ENCODE data around the gene LRRC10B.

GRCh38 chr11:61507962-61508861 lies at the start of gene LRRC10B:
- no peak for TF ChIP-seq POLR2A (IDR thresholded peaks at IDR 0.05)
- TF ChIP-seq, protein P1, sequence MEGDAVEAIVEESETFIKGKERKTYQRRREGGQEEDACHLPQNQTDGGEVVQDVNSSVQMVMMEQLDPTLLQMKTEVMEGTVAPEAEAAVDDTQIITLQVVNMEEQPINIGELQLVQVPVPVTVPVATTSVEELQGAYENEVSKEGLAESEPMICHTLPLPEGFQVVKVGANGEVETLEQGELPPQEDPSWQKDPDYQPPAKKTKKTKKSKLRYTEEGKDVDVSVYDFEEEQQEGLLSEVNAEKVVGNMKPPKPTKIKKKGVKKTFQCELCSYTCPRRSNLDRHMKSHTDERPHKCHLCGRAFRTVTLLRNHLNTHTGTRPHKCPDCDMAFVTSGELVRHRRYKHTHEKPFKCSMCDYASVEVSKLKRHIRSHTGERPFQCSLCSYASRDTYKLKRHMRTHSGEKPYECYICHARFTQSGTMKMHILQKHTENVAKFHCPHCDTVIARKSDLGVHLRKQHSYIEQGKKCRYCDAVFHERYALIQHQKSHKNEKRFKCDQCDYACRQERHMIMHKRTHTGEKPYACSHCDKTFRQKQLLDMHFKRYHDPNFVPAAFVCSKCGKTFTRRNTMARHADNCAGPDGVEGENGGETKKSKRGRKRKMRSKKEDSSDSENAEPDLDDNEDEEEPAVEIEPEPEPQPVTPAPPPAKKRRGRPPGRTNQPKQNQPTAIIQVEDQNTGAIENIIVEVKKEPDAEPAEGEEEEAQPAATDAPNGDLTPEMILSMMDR (IDR thresholded peaks at IDR 0.05): no peak
